Raji (cell line): ENCODE data around the gene ACOT2.
"Not testable (repeated sequence)": the region's sequence is repeated elsewhere in the genome, so short reads cannot be mapped to it uniquely, and the experiment has no call there.

Experiments used
- POLR2A ChIP-seq: IDR thresholded peaks from 2 replicates; pipeline ENCODE4 v1.6.1; 2011; ENCODE audit warnings: low read depth, low read length, control low read depth; ENCODE audit not compliant: insufficient read depth

The ACOT2 gene, protein sequence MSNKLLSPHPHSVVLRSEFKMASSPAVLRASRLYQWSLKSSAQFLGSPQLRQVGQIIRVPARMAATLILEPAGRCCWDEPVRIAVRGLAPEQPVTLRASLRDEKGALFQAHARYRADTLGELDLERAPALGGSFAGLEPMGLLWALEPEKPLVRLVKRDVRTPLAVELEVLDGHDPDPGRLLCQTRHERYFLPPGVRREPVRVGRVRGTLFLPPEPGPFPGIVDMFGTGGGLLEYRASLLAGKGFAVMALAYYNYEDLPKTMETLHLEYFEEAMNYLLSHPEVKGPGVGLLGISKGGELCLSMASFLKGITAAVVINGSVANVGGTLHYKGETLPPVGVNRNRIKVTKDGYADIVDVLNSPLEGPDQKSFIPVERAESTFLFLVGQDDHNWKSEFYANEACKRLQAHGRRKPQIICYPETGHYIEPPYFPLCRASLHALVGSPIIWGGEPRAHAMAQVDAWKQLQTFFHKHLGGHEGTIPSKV

DNA sequence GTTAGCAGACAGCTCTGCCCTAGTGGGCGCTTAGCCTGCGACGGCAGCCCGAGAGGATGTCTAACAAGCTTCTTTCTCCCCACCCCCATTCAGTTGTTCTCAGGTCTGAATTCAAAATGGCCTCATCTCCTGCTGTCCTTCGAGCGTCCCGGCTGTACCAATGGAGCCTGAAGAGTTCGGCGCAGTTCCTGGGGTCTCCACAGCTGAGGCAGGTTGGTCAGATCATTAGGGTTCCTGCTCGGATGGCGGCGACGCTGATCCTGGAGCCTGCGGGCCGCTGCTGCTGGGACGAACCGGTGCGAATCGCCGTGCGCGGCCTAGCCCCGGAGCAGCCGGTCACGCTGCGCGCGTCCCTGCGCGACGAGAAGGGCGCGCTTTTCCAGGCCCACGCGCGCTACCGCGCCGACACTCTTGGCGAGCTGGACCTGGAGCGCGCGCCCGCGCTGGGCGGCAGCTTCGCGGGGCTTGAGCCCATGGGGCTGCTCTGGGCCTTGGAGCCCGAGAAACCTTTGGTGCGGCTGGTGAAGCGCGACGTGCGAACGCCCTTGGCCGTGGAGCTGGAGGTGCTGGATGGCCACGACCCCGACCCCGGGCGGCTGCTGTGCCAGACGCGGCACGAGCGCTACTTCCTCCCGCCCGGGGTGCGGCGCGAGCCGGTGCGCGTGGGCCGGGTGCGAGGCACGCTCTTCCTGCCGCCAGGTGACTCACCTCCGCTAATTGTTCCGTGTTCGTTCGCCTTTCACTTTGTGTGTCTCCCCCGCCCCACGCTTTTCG lies at the start of gene ACOT2:
Gene ACOT2 (plus strand): TSS at position 29 of the 774 bp plus-strand sequence. CDS start 28 bp downstream, at position 57.
- not testable (repeated sequence) for TF ChIP-seq POLR2A

GRCh38 chr14:73521229-73521628 lies 47.8 kb upstream of the ACOT2 start:
- no peak for TF ChIP-seq POLR2A

DNA sequence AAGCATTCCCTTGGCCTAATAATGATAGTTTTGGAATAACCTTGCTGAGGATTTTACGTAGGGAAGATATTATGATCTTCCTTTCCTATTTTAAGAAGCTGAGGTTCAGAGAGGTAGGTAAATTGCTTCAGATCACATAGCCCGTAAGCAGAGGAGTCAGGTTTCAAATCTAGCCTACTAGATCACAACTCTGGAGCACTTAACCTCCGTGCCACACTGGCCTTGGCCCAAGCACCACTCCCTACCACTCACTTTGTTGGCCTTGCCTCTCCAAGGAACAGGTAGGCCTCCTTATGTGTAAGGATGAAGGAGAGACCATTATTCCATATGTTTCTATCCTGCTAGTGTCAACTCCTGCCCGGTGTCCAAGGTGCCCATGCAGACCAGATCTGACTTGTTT lies 44.5 kb upstream of the ACOT2 start:
- TF ChIP-seq POLR2A, result no peak

DNA sequence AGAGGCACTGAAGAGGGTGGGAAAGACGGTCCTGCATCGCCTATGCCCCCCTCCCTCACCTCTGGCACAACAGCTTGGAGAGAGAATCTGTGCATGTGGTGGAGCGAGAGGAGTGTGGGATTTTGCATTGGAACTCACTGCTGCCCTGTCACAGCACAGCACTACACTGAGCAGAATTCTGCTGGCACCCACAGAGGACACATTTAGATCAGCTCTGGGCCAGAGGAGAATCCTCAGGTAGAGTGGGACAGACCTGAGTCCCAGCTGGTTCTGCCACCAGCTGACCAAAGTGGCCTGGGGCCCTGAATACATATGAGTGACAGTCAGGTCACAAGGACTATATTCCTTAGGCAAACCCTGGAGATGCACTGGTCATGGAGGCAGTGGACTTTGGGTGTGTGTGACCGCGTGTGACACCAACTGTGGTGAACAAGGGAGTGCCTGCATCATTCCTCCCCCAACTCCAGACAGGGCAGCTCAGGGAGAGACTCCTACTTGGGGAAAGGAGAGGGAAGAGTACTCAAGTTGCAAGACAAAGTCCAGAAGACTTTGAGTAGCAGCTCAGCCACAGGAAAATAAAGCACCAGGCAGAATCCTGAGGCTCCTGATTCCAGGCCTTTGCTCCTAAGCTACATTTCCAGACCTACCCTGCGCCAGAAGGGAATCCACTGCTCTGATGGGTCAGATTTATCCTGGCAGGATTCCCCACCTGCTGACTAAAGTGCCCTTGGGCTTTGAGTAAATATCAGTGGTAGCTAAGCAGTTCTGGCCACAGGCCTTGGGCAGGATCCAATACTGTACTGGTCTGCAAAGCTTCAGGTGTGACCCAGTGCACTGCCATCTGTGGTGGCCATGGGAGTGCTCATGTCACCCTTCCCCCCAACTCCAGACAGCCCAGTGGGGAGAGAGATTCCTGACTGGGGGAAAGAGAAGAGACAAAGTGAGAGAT lies 42.7 kb upstream of the ACOT2 start:
- no peak for TF ChIP-seq POLR2A

DNA sequence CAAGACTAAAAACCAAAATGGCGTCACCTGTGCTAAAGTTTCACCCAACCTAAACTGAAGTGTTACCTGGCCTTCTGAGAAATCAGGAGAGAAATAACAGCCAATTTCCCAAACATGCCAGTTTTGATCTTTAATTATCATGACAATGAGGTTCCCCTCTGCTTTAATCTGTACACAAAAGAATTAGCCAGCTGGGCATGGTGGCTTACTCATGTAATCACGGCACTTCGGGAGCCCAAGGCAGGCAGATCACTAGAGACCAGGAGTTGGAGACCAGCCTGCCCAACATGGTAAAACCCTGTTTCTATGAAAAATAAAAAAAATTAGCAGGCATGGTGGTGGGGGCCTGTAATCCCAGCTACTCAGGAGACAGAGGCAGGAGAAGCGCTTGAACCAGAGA lies 15.2 kb upstream of the ACOT2 start:
- no peak for TF ChIP-seq POLR2A

DNA sequence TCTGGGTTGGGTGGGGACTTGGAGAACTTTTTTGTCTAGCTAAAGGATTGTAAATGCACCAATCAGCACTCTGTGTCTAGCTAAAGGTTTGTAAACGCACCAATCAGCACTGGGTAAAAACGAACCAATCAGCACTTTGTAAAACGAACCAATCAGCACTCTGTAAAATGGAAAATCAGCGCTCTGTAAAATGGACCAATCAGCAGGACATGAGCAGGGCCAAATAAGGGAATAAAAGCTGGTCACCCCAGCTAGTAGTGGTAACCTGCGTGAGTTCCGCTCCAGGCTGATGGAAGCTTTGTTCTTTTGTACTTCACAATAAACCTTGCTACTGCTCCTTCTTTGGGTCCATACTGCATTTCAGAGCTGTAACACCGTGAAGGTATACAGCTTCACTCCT lies 1.7 kb upstream of the ACOT2 start:
- TF ChIP-seq POLR2A, result no peak

GRCh38 chr14:73567951-73568885 lies 795 bp upstream of the ACOT2 start:
- TF ChIP-seq POLR2A, result no peak

GRCh38 chr14:73576391-73576790 lies 7.4 kb downstream of the ACOT2 start:
- TF ChIP-seq POLR2A, result no peak

- no peak for TF ChIP-seq POLR2A
These were observed 19.7 kb downstream of the ACOT2 start for GRCh38 chr14:73588695-73589094.

DNA sequence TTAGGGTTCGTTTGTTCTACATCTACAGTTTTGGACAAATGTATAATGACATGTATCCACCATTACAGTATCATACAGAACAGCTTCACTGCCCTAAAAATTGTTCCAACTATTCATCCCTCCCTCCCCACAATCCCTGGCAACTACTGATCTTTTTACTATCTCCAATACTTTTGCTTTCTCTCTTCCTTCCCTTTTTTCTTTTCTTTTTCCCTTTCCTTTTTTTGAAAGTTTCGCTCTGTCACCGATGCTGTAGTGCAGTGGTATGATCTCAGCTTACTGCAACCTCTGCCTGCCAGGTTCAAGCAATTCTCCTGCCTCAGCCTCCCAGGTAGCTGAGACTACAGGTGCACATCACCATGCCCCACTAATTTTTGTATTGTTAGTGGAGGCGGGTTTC lies 20.1 kb downstream of the ACOT2 start:
- TF ChIP-seq POLR2A, result no peak

DNA sequence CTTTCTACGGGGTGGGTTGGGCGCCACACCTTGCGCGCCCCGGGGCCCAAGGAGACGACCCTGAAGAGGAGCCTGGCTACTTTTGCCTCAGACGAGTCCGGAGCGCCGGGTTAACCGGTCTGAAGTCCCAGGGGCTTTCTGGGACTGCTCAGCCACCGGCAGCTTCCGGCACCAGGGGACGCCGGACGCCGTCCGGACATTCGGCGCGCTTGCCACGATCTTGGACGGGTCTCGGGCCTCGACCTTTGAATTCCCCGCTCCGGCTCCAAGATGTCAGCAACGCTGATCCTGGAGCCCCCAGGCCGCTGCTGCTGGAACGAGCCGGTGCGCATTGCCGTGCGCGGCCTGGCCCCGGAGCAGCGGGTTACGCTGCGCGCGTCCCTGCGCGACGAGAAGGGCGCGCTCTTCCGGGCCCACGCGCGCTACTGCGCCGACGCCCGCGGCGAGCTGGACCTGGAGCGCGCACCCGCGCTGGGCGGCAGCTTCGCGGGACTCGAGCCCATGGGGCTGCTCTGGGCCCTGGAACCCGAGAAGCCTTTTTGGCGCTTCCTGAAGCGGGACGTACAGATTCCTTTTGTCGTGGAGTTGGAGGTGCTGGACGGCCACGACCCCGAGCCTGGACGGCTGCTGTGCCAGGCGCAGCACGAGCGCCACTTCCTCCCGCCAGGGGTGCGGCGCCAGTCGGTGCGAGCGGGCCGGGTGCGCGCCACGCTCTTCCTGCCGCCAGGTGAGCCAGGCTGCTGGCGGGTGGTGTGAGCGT lies 22.9 kb downstream of the ACOT2 start, which contains the start of gene ACOT4:
Gene ACOT4 (plus strand): TSS at position 184 of the 760 bp plus-strand sequence. CDS start 87 bp downstream, at position 271.
- TF ChIP-seq POLR2A, result no peak

DNA sequence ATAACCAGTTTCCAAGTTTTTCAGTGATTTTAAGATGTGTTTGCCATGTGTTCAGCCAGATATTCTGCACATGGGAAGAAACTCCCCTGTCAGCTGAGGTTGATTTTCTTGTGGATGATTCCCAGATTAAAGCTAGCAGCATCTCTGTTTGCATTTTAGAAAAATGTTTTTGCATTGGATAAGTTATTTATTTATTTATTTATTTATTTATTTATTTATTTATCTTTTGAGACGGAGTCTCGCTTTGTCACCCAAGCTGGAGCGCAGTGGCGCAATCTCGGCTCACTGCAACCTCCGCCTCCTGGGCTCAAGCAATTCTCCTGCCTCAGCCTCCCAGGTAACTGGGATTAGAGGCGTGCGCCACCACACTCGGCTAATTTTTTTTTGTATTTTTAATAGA lies 25.5 kb downstream of the ACOT2 start:
- no peak for TF ChIP-seq POLR2A

GRCh38 chr14:73599499-73599898 lies 30.5 kb downstream of the ACOT2 start:
- no peak for TF ChIP-seq POLR2A
